RWPE2 (cell line): Measurements from ENCODE around the gene CEACAM16.

Source experiments
- ATAC-seq: fragments of 200-7000 bp; cut with Tn5 transposase; 3 replicates; pipeline ENCODE4 v1.9.1; 2021; ENCODE audit warnings: low read depth
- DNase-seq: peaks from one replicate; pipeline ENCODE4 v3.0.0-alpha.2; 2020; ENCODE audit warnings: low spot score
- H3K27ac ChIP-seq: fragments of 450-650 bp; 2 replicates; pipeline ENCODE4 v1.5.1; 2017; ENCODE audit warnings: mild to moderate bottlenecking; ENCODE audit not compliant: poor library complexity, severe bottlenecking
- H3K27me3 ChIP-seq: fragments of 250-450 bp; sonication (Bioruptor Pico); 2 replicates; pipeline ENCODE4 v1.5.1; 2021; ENCODE audit warnings: mild to moderate bottlenecking, moderate library complexity; ENCODE audit not compliant: insufficient read depth, poor library complexity, severe bottlenecking
- H3K36me3 ChIP-seq: fragments of 250-450 bp; sonication (Bioruptor Pico); 2 replicates; pipeline ENCODE4 v1.5.1; 2020; ENCODE audit warnings: low read depth, mild to moderate bottlenecking, moderate library complexity
- H3K4me1 ChIP-seq: fragments of 250-450 bp; sonication (Bioruptor Pico); 2 replicates; pipeline ENCODE4 v1.5.1; 2021; ENCODE audit warnings: mild to moderate bottlenecking, moderate library complexity; ENCODE audit not compliant: insufficient read depth, poor library complexity, severe bottlenecking
- H3K4me3 ChIP-seq: fragments of 250-450 bp; sonication (Bioruptor Pico); 2 replicates; pipeline ENCODE4 v1.5.1; 2021; ENCODE audit warnings: mild to moderate bottlenecking, moderate library complexity; ENCODE audit not compliant: severe bottlenecking
- H3K9me3 ChIP-seq: fragments of 250-450 bp; sonication (Bioruptor Pico); 2 replicates; pipeline ENCODE4 v1.5.1; 2021; ENCODE audit warnings: mild to moderate bottlenecking, moderate library complexity; ENCODE audit not compliant: severe bottlenecking
- TF ChIP-seq, protein P1 (sequence below): fragments of 450-650 bp; IDR thresholded peaks from one replicate; pipeline ENCODE4 v1.5.1; 2017; ENCODE audit warnings: mild to moderate bottlenecking, moderate library complexity; ENCODE audit not compliant: poor library complexity, severe bottlenecking

Gene CEACAM16

GRCh38 chr19:44702551-44703176 lies 3.7 kb downstream of the CEACAM16 start:
- Histone ChIP-seq H3K27ac (no peak overlapping the region), H3K27me3 (no peaks in the 10 kb centered on the region), H3K36me3 (no peaks in the 10 kb centered on the region), H3K4me1 (no peaks in the 10 kb centered on the region), H3K4me3 (no peak overlapping the region), H3K9me3 (no peaks in the 10 kb centered on the region)
- ATAC-seq, result no peak
- TF ChIP-seq, protein P1, sequence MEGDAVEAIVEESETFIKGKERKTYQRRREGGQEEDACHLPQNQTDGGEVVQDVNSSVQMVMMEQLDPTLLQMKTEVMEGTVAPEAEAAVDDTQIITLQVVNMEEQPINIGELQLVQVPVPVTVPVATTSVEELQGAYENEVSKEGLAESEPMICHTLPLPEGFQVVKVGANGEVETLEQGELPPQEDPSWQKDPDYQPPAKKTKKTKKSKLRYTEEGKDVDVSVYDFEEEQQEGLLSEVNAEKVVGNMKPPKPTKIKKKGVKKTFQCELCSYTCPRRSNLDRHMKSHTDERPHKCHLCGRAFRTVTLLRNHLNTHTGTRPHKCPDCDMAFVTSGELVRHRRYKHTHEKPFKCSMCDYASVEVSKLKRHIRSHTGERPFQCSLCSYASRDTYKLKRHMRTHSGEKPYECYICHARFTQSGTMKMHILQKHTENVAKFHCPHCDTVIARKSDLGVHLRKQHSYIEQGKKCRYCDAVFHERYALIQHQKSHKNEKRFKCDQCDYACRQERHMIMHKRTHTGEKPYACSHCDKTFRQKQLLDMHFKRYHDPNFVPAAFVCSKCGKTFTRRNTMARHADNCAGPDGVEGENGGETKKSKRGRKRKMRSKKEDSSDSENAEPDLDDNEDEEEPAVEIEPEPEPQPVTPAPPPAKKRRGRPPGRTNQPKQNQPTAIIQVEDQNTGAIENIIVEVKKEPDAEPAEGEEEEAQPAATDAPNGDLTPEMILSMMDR, result no peak
- no peak for DNase-seq

DNA sequence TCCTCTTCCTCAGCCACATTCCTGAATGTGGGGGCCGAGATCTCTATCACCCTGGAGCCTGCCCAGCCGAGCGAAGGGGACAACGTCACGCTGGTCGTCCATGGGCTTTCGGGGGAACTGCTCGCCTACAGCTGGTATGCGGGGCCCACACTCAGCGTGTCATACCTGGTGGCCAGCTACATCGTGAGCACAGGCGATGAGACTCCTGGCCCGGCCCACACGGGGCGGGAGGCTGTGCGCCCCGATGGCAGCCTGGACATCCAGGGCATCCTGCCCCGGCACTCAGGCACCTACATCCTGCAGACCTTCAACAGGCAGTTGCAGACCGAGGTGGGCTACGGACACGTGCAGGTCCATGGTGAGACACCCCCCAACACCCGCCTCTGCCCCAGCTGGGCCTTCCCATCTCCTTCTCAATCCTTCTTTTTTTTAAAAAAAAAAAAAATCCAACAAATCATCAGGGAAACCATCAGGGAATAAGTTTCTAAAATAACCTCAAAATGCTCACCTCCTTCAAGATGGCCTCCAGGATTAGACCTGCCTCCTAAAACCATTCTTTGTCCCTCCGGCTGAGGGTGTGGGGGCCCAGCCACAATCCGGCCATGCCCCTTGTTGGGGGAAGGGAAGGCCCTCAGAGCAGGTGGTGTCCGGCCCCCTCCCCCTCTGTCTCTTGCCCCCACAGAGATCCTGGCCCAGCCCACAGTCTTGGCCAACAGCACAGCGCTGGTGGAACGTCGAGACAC lies 4.6 kb downstream of the CEACAM16 start:
- Histone ChIP-seq H3K4me3 (no peak overlapping the region), H3K9me3 (no peaks in the 10 kb centered on the region), H3K36me3 (no peaks in the 10 kb centered on the region), H3K4me1 (no peaks in the 10 kb centered on the region), H3K27me3 (no peaks in the 10 kb centered on the region), H3K27ac (no peak overlapping the region)
- TF ChIP-seq, protein P1, result no peak
- ATAC-seq (no peak), DNase-seq (no peak)

GRCh38 chr19:44704982-44705381 lies 6.0 kb downstream of the CEACAM16 start:
- DNase-seq, result no peak
- H3K27me3 ChIP-seq, result no peaks in the 10 kb centered on the region
- no peak overlapping the region for H3K4me3 ChIP-seq
- no peak overlapping the region for H3K27ac ChIP-seq
- TF ChIP-seq, protein P1, result no peak
- no peak for ATAC-seq
- no peaks in the 10 kb centered on the region for H3K9me3 ChIP-seq
- no peaks in the 10 kb centered on the region for H3K4me1 ChIP-seq
- no peaks in the 10 kb centered on the region for H3K36me3 ChIP-seq

DNA sequence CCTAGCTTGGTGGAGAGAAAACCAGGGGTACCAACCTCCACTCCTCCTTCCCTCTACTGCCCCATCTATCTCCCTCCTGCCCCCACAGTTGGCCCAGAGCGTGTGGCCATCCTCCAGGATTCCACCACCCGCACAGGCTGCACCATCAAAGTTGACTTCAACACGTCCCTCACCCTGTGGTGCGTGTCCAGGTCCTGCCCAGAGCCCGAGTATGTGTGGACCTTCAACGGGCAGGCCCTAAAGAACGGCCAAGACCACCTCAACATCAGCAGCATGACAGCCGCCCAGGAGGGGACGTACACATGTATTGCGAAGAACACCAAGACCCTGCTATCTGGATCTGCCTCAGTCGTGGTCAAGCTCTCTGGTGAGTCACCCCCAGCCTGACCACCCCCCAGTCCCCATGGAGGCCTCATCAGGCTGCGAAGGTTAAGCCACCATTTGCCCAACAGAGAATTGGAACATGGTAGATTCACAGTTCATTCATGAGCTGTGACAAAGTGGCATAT lies 6.6 kb downstream of the CEACAM16 start:
- DNase-seq, result no peak
- no peak for ATAC-seq
- TF ChIP-seq, protein P1, result no peak
- Histone ChIP-seq H3K4me3 (no peak overlapping the region), H3K9me3 (no peaks in the 10 kb centered on the region), H3K36me3 (no peaks in the 10 kb centered on the region), H3K27me3 (no peaks in the 10 kb centered on the region), H3K27ac (no peak overlapping the region), H3K4me1 (no peaks in the 10 kb centered on the region)
